HepG2 (cell line): Measurements from ENCODE around the gene RBM25. TPM values are rescaled to one million over a fixed set of nuclear protein-coding genes. Genes with fewer than 3 reads are reported as not detected.

Source experiments
- CENPT ChIP-seq: sonication (generic); formaldehyde crosslinking; IDR thresholded peaks from 2 replicates; pipeline ENCODE4 v1.8.0; 2022; ENCODE audit warnings: low read depth, mild to moderate bottlenecking, moderate library complexity, missing genetic modification reagents
- EEA1 ChIP-seq: sonication (generic); formaldehyde crosslinking; IDR thresholded peaks from 2 replicates; pipeline ENCODE4 v1.5.1; 2020; ENCODE audit warnings: mild to moderate bottlenecking, missing genetic modification reagents, borderline replicate concordance
- HNF1A ChIP-seq, 2 experiments: sonication (generic) in 1 of 2; formaldehyde crosslinking in 1 of 2; IDR thresholded peaks; 2 replicates each; pipeline versions ENCODE4 v1.4.0 to v1.6.1; 2016 to 2020; ENCODE audit warnings: borderline replicate concordance in 1 of 2, low read depth in 1 of 2, mild to moderate bottlenecking in 1 of 2, missing genetic modification reagents in 1 of 2
- LCORL ChIP-seq, 2 experiments: fragments of 450-650 bp in 1 of 2; sonication (generic) in 1 of 2; formaldehyde crosslinking in 1 of 2; IDR thresholded peaks; 2 replicates each; pipeline versions ENCODE4 v1.5.0 to v1.6.1; 2017 to 2020; ENCODE audit warnings: antibody characterized with exemption in 1 of 2, missing genetic modification reagents in 1 of 2
- MAFG ChIP-seq: sonication (generic); formaldehyde crosslinking; IDR thresholded peaks from 2 replicates; pipeline ENCODE4 v1.5.1; 2020; ENCODE audit warnings: mild to moderate bottlenecking, missing genetic modification reagents
- MYPOP ChIP-seq: sonication (generic); formaldehyde crosslinking; IDR thresholded peaks from 2 replicates; pipeline ENCODE4 v1.8.1; 2023; ENCODE audit warnings: mild to moderate bottlenecking, moderate library complexity, missing genetic modification reagents
- NCOR1 ChIP-seq: fragments of 200-600 bp; sonication (generic); IDR thresholded peaks from 2 replicates; pipeline ENCODE4 v1.7.0; 2017; ENCODE audit warnings: antibody characterized with exemption, low read length, borderline replicate concordance
- PHF20 ChIP-seq: sonication (generic); formaldehyde crosslinking; IDR thresholded peaks from 2 replicates; pipeline ENCODE4 v1.5.0; 2020; ENCODE audit warnings: mild to moderate bottlenecking, missing genetic modification reagents
- REXO4 ChIP-seq: sonication (generic); formaldehyde crosslinking; IDR thresholded peaks from 2 replicates; pipeline ENCODE4 v1.8.0; 2022; ENCODE audit warnings: missing genetic modification reagents, mild to moderate bottlenecking, borderline replicate concordance
- SATB2 ChIP-seq: sonication (generic); formaldehyde crosslinking; IDR thresholded peaks from 2 replicates; pipeline ENCODE4 v1.5.0; 2020; ENCODE audit warnings: missing genetic modification reagents
- TBL1XR1 ChIP-seq: fragments of 150-350 bp; IDR thresholded peaks from 2 replicates; pipeline ENCODE4 v1.6.1; 2014; ENCODE audit warnings: borderline replicate concordance, low read length; ENCODE audit not compliant: partially characterized antibody
- ZBTB25 ChIP-seq: IDR thresholded peaks from 2 replicates; pipeline ENCODE4 v1.6.1; 2018; ENCODE audit warnings: missing genetic modification reagents
- ZNF264 ChIP-seq: sonication (generic); formaldehyde crosslinking; IDR thresholded peaks from 2 replicates; pipeline ENCODE4 v1.4.0; 2020; ENCODE audit warnings: missing genetic modification reagents
- ZNF329 ChIP-seq: sonication (generic); formaldehyde crosslinking; IDR thresholded peaks from 2 replicates; pipeline ENCODE4 v1.9.0; 2021; ENCODE audit warnings: low read depth, mild to moderate bottlenecking, missing genetic modification reagents
- ZNF383 ChIP-seq: sonication (generic); formaldehyde crosslinking; IDR thresholded peaks from 2 replicates; pipeline ENCODE4 v1.4.0; 2020; ENCODE audit warnings: missing genetic modification reagents, mild to moderate bottlenecking, borderline replicate concordance
- ZNF430 ChIP-seq: sonication (generic); formaldehyde crosslinking; IDR thresholded peaks from 2 replicates; pipeline ENCODE4 v1.9.0; 2021; ENCODE audit warnings: mild to moderate bottlenecking, missing genetic modification reagents
- ZNF589 ChIP-seq: sonication (generic); formaldehyde crosslinking; conservative IDR thresholded peaks from 2 replicates; pipeline ENCODE4 v1.8.0; 2022; ENCODE audit warnings: mild to moderate bottlenecking, moderate library complexity, missing genetic modification reagents
- ZNF782 ChIP-seq: sonication (generic); formaldehyde crosslinking; IDR thresholded peaks from 2 replicates; pipeline ENCODE4 v1.4.0; 2020; ENCODE audit warnings: missing genetic modification reagents, mild to moderate bottlenecking, borderline replicate concordance
- ZNF792 ChIP-seq: IDR thresholded peaks from 2 replicates; pipeline ENCODE4 v1.6.1; 2016
- ZSCAN29 ChIP-seq: sonication (generic); formaldehyde crosslinking; conservative IDR thresholded peaks from 2 replicates; pipeline ENCODE4 v1.4.0; 2020; ENCODE audit warnings: mild to moderate bottlenecking, missing genetic modification reagents
- polyA plus RNA-seq, 8 experiments: library from polyadenylated mRNA; depleted of rRNA in 3 of 8; stranded (reverse) in 7 of 8; unstranded in 1 of 8; fragments of >200 nt; fragmentation: Illumina TruSeq in 4 of 8; extraction: Trizol in 4 of 8; gene quantifications; 2 replicates each; pipeline versions ENCODE4 v1.2.1 to v1.2.3, GENCODE V29; 2011 to 2016; ENCODE audit warnings: low read depth in 4 of 8, missing spikeins in 1 of 8, mixed read lengths in 1 of 8; ENCODE audit not compliant: insufficient read depth in 1 of 8
- total RNA-seq, 5 experiments: library from RNA; depleted of rRNA; stranded (reverse); fragments of >200 nt; fragmentation: Illumina TruSeq; extraction: Trizol; gene quantifications; 2 replicates each; pipeline ENCODE4 v1.2.3, GENCODE V29; 2016; ENCODE audit warnings: low read depth in 1 of 5
- TF ChIP-seq, protein P1 (sequence below): IDR thresholded peaks from 2 replicates; pipeline ENCODE4 v1.6.1; 2016; ENCODE audit warnings: missing biosample characterization, missing genetic modification reagents, low read depth

The RBM25 gene
- total and polyA plus RNA-seq, 2 of the 13 experiments (the other 11 are each of a cell fraction or from before 2014, with no cell fraction given) = 34.1 to 65.9 TPM

- TF ChIP-seq HNF1A (IDR thresholded peaks at IDR 0.05; ENCODE audit: low read depth) (peak; percentile 57; the same call in 1 of the 2 replicates), HNF1A (CRISPR knock-in tag; IDR thresholded peaks at IDR 0.05; ENCODE audit: borderline replicate concordance) (no peak; the same call in 1 of the 2 replicates), REXO4 (CRISPR knock-in tag) (no peak), MAFG (no peak), TBL1XR1 (peak; percentile 5), LCORL (IDR thresholded peaks at IDR 0.05) (no peak), LCORL (CRISPR knock-in tag; IDR thresholded peaks at IDR 0.05) (peak; percentile 38; the same call in 1 of the 2 replicates), ZNF782 (CRISPR knock-in tag) (no peak), EEA1 (CRISPR knock-in tag) (no peak), ZBTB25 (CRISPR knock-in tag) (peak; percentile 54), CENPT (CRISPR knock-in tag) (no peak), ZNF264 (CRISPR knock-in tag) (peak; percentile 27; the same call in 1 of the 2 replicates), ZNF383 (CRISPR knock-in tag) (no peak), SATB2 (no peak), PHF20 (CRISPR knock-in tag) (peak; percentile 93), ZNF329 (CRISPR knock-in tag) (peak; percentile 75; the same call in 1 of the 2 replicates), NCOR1 (0 out of 2 replicates have a peak, but pooled peaks have one; percentile 51), ZNF430 (CRISPR knock-in tag) (0 out of 2 replicates have a peak, but pooled peaks have one; percentile 27), ZNF792 (CRISPR knock-in tag) (peak; percentile 67; the same call in 1 of the 2 replicates), ZSCAN29 (no peak), MYPOP (peak; percentile 74; the same call in 1 of the 2 replicates), ZNF589 (CRISPR knock-in tag) (no peak)
- TF ChIP-seq, protein P1, sequence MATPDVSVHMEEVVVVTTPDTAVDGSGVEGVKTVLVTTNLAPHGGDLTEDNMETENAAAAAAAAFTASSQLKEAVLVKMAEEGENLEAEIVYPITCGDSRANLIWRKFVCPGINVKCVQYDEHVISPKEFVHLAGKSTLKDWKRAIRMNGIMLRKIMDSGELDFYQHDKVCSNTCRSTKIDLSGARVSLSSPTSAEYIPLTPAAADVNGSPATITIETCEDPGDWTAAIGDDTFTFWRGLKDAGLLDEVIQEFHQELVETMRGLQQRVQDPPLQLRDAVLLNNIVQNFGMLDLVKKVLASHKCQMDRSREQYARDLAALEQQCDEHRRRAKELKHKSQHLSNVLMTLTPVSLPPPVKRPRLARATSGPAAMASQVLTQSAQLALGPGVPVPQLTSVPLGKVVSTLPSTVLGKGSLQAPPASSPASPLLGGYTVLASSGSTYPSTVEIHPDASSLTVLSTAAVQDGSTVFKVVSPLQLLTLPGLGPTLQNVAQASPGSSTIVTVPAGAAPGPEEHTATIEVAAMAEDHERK (CRISPR knock-in tag) = no peak; the same call in none of the 2 replicates
These were observed at the start of gene RBM25 (continued) for GRCh38 chr14:73058224-73058921.
